GM18502 (cell line): ENCODE measurements around the gene TLR5.
A peak's percentile ranks its signal among the peaks of the same experiment; 100 is the strongest.
"Not testable (repeated sequence)": the region's sequence is repeated elsewhere in the genome, so short reads cannot be mapped to it uniquely, and the experiment has no call there.

Source experiments
- ATAC-seq: cut with Tn5 transposase; IDR thresholded peaks from one replicate; pipeline ENCODE4 v1.9.1; 2021; ENCODE audit warnings: mild to moderate bottlenecking; ENCODE audit not compliant: unreplicated experiment, poor library complexity

TLR5 gene, protein sequence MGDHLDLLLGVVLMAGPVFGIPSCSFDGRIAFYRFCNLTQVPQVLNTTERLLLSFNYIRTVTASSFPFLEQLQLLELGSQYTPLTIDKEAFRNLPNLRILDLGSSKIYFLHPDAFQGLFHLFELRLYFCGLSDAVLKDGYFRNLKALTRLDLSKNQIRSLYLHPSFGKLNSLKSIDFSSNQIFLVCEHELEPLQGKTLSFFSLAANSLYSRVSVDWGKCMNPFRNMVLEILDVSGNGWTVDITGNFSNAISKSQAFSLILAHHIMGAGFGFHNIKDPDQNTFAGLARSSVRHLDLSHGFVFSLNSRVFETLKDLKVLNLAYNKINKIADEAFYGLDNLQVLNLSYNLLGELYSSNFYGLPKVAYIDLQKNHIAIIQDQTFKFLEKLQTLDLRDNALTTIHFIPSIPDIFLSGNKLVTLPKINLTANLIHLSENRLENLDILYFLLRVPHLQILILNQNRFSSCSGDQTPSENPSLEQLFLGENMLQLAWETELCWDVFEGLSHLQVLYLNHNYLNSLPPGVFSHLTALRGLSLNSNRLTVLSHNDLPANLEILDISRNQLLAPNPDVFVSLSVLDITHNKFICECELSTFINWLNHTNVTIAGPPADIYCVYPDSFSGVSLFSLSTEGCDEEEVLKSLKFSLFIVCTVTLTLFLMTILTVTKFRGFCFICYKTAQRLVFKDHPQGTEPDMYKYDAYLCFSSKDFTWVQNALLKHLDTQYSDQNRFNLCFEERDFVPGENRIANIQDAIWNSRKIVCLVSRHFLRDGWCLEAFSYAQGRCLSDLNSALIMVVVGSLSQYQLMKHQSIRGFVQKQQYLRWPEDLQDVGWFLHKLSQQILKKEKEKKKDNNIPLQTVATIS

GRCh38 chr1:223142795-223143536, at the start of gene TLR5:
TSS of gene TLR5 (minus strand) at chr1:223143248. CDS start at chr1:223113031, 30,217 bp downstream.
- ATAC-seq: peak; percentile 96

- peak; percentile 77 for ATAC-seq
Measured at GRCh38 chr1:223189903-223190724, 47.1 kb upstream of the TLR5 start.

- ATAC-seq: no peak
Measured at GRCh38 chr1:223189525-223189902, 46.5 kb upstream of the TLR5 start.

DNA sequence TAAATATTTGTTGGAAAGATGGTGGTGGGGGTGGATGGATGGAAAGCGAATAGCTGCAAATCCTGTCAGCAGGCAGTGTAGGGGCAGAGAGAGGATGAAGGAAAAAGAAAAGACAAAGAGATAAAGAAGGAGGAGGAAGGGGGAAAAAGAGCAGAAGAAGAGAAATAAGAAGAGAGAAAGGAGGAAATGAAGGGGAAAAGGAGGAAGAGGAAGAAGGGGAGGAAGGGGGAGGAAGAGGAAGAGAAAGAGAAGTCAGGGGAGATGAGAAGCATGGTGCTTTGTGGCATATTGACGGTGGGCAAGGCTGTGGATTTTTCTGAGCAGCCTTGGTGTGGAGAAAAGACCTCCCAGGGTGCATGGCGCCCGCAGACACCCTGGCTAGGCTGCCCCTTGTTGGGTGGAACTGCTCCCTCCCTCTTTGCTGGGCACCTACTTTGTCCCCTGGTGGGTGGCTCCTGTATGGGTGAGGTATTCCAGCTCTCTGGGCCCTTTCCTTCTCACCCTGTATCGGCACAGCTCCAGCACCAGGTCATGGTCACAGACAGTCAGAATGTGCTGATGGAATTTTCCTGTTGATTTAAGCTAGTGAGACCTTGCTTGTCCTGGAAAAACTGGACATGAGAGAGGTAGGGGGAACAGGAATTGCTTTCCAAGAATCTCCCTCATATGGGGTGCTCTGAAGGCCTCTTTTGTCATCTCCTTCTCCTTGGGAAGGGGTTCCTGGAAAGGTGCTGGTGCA, 45.7 kb upstream of the TLR5 start:
- ATAC-seq: no peak

DNA sequence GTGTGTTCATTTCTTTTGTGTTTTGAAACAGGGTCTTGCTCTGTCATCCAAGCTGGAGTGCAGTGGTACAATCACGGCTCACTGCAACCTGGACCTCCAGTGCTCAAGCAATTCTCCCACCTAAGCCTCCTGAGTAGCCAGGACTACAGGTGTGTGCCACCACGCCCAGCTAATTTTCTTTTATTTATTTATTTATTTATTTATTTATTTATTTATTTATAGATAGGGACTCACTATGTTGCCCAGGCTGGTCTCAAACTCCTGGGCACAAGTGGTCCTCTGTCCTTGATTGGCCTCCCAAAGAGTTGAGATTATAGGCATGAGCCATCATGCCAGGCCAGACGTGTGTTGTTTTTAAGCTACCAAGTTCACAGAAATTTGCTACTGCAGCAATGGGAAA, 43.8 kb upstream of the TLR5 start:
- ATAC-seq: no peak

GRCh38 chr1:223183268-223183862, 40.3 kb upstream of the TLR5 start:
- no peak for ATAC-seq

- no peak for ATAC-seq
Measured at GRCh38 chr1:223180731-223181321, 37.8 kb upstream of the TLR5 start.

- ATAC-seq: no peak
Measured at GRCh38 chr1:223179786-223180185, 36.7 kb upstream of the TLR5 start.

- no peak for ATAC-seq
Measured at GRCh38 chr1:223179280-223179679, 36.2 kb upstream of the TLR5 start.

DNA sequence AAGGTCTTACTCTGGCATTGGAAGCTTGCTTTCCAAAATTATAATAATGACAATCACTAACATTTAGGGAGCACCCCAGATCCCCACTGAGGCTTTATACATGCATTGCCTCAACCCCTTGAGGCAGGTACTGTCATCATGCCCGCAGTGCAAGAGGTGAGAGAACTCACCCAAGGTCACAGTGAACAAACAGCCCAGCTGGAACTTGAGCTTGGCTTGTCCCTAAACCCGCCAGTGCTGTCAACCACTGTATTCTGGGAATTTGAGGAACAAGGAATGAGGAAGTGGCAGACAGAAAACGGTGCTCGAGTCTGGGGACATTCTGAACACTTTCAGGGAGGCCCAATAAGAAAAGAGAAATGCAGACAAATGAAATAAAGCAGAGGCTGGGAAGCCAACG, 34.6 kb upstream of the TLR5 start:
- no peak for ATAC-seq

GRCh38 chr1:223176437-223176836, 33.4 kb upstream of the TLR5 start:
- no peak for ATAC-seq

- no peak for ATAC-seq
Measured at GRCh38 chr1:223175633-223176032, 32.6 kb upstream of the TLR5 start.

DNA sequence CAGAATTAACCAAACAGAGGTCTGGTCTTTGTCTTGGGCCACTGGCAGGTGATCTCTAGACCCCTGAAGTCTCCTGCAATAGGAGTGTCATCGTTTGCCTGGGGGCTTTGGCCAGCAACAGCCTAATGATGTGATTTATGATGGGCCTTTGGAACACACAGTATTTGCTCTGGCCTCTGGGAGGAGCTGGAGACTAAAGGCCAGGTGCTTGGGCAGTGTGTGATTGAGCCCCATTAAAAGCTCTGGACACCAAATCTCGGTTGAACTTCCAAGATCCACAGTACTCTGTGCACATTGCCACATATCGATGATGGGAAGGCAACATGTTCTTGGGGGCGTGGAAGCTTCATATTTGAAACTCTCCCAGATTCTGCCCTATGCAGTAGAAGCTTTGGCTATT, 32.0 kb upstream of the TLR5 start:
- ATAC-seq: no peak

DNA sequence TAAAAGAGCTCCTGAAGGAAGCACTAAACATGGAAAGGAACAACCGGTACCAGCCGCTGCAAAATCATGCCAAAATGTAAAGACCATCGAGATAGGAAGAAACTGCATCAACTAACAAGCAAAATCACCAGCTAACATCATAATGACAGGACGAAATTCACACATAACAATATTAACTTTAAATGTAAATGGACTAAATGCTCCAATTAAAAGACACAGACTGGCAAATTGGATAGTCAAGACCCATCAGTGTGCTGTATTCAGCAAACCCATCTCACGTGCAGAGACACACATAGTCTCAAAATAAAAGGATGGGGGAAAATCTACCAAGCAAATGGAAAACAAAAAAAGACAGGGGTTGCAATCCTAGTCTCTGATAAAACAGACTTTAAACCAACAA, 26.4 kb upstream of the TLR5 start:
- ATAC-seq: not testable (repeated sequence)

- ATAC-seq: no peak
Measured at GRCh38 chr1:223161321-223161720, 18.3 kb upstream of the TLR5 start.

- no peak for ATAC-seq
Measured at GRCh38 chr1:223156343-223156742, 13.3 kb upstream of the TLR5 start.

DNA sequence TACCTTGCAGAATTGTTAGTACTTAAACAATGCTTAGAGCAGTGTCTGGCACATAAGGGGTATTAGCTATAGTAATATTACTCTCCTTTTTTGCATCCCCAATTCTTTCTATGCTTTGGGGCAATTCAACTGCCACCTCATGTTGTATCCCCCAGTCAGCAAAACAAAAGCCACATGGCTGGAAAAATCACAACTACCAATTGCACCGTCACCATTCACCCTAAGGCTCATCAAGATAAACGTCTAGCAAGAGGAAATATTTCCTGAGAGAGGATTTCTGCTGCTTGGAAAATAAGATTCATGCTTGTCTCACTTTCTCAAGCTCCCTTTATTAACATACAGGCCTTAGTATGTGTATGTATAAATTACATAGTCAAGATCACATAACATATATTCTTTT, 12.1 kb upstream of the TLR5 start:
- ATAC-seq: no peak
